GM12865 (cell line): ENCODE measurements around the gene ZNF576.

Experiments used
- DNase-seq: peaks from one replicate; pipeline ENCODE4 v3.0.0; 2010; ENCODE audit warnings: low read depth
- H3K4me3 ChIP-seq: 2 replicates; pipeline ENCODE4 v1.5.1; 2011; ENCODE audit warnings: mild to moderate bottlenecking, low read depth, low read length, control low read depth
- CTCF ChIP-seq: IDR thresholded peaks from 2 replicates; pipeline ENCODE4 v1.5.1; 2011; ENCODE audit warnings: low read length, control low read depth, low read depth, inconsistent platforms; ENCODE audit not compliant: insufficient read depth; ENCODE audit errors: missing control alignments

Gene ZNF576

GRCh38 chr19:43575156-43575950 lies 21.0 kb upstream of the ZNF576 start, which contains the start of the genes PINLYP and XRCC1:
PINLYP (plus strand) TSS chr19:43575801; CDS start chr19:43577192, 1,391 bp downstream.
XRCC1 (minus strand) TSS chr19:43575527; CDS start chr19:43575458, 69 bp downstream.
- peak within 1 kb of the TSS; percentile 86 for H3K4me3 ChIP-seq
- DNase-seq, result peak; percentile 99
- no peak for TF ChIP-seq CTCF

GRCh38 chr19:43575955-43576878 lies 20.2 kb upstream of the ZNF576 start:
- TF ChIP-seq CTCF, result no peak
- H3K4me3 ChIP-seq, result peak overlapping the region; percentile 39; the same call in 1 of the 2 replicates
- DNase-seq, result no peak

- H3K4me3 ChIP-seq, result no peak overlapping the region
- TF ChIP-seq CTCF, result no peak
- no peak for DNase-seq
These were observed 17.6 kb upstream of the ZNF576 start for GRCh38 chr19:43578787-43579186.

GRCh38 chr19:43581467-43581866 lies 14.9 kb upstream of the ZNF576 start:
- peak overlapping the region; percentile 65 for H3K4me3 ChIP-seq
- TF ChIP-seq CTCF, result no peak
- DNase-seq, result no peak

GRCh38 chr19:43582495-43582894 lies 13.9 kb upstream of the ZNF576 start:
- TF ChIP-seq CTCF, result no peak
- peak overlapping the region; percentile 65 for H3K4me3 ChIP-seq
- no peak for DNase-seq

GRCh38 chr19:43584484-43584883 lies 11.9 kb upstream of the ZNF576 start:
- DNase-seq, result no peak
- TF ChIP-seq CTCF, result no peak
- no peak overlapping the region for H3K4me3 ChIP-seq
